T-helper 2 cell (primary cell): ENCODE measurements around the gene GNAZ.

Experiments
- DNase-seq, 5 experiments: peaks; one replicate each; pipeline versions ENCODE4 v3.0.0 to v3.0.0-alpha.2; 2012 to 2022

The GNAZ gene

GRCh38 chr22:23065069-23065451, 5.3 kb upstream of the GNAZ start:
- DNase-seq: no peak

GRCh38 chr22:23065495-23066122, 4.7 kb upstream of the GNAZ start:
- no peak for DNase-seq

GRCh38 chr22:23066200-23067022, 3.9 kb upstream of the GNAZ start:
- no peak for DNase-seq

- DNase-seq: no peak
These were observed 3.2 kb upstream of the GNAZ start for GRCh38 chr22:23067023-23067650.

GRCh38 chr22:23067691-23068090, 2.6 kb upstream of the GNAZ start:
- DNase-seq: no peak

- DNase-seq: no peak
These were observed 2.1 kb upstream of the GNAZ start for GRCh38 chr22:23068096-23068831.

GRCh38 chr22:23068832-23069385, 1.4 kb upstream of the GNAZ start:
- DNase-seq: no peak

- DNase-seq: peak; percentile 80 to 89 (median 84)
These were observed 589 bp upstream of the GNAZ start for GRCh38 chr22:23069502-23070357.

- DNase-seq: no peak
These were observed 1.1 kb downstream of the GNAZ start for GRCh38 chr22:23071230-23072076.

- no peak for DNase-seq
These were observed 2.0 kb downstream of the GNAZ start for GRCh38 chr22:23072077-23072910.

GRCh38 chr22:23072911-23073491, 2.7 kb downstream of the GNAZ start:
- DNase-seq: no peak

GRCh38 chr22:23073526-23074229, 3.4 kb downstream of the GNAZ start:
- DNase-seq: no peak

GRCh38 chr22:23074451-23074850, 4.1 kb downstream of the GNAZ start:
- no peak for DNase-seq

- no peak for DNase-seq
These were observed 4.7 kb downstream of the GNAZ start for GRCh38 chr22:23075050-23075449.

GRCh38 chr22:23075525-23076216, 5.4 kb downstream of the GNAZ start:
- no peak for DNase-seq

GRCh38 chr22:23076896-23077572, 6.7 kb downstream of the GNAZ start:
- DNase-seq: no peak

GRCh38 chr22:23077627-23078461, 7.5 kb downstream of the GNAZ start:
- DNase-seq: no peak
